NCI-H187 treated with DMSO at 0.1 percent for 48 hours (cell line): ENCODE results near the gene DVL1.

Source experiments
- DNase-seq: peaks from one replicate; lab custom pipeline; 2025; lab: John Stamatoyannopoulos, UW

Gene DVL1

DNA sequence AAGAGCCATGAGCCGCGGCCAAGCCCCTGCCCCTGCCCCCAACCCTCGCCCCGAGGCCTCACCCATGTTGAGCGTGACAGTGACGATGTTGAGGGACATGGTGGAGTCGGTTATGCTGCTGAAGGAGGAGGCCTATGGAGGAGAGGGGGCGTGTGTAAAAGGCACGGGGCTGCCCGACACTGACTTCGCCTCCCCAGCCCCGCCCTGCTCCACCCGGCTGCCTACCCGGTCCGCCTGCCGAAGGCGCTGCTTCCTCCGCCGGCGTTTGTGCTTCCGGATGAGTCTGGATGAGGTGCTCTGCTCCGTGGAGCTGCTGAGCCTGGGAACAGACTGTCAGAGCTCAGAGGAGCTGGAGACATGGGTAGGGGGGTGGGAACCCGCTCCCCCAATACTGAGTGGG is 9.0 kb downstream of the DVL1 start:
- DNase-seq: no peak

- DNase-seq: no peak
Observed at GRCh38 chr1:1338278-1338677, 10.9 kb downstream of the DVL1 start.

GRCh38 chr1:1337793-1338147 is 11.4 kb downstream of the DVL1 start:
- DNase-seq: no peak

DNA sequence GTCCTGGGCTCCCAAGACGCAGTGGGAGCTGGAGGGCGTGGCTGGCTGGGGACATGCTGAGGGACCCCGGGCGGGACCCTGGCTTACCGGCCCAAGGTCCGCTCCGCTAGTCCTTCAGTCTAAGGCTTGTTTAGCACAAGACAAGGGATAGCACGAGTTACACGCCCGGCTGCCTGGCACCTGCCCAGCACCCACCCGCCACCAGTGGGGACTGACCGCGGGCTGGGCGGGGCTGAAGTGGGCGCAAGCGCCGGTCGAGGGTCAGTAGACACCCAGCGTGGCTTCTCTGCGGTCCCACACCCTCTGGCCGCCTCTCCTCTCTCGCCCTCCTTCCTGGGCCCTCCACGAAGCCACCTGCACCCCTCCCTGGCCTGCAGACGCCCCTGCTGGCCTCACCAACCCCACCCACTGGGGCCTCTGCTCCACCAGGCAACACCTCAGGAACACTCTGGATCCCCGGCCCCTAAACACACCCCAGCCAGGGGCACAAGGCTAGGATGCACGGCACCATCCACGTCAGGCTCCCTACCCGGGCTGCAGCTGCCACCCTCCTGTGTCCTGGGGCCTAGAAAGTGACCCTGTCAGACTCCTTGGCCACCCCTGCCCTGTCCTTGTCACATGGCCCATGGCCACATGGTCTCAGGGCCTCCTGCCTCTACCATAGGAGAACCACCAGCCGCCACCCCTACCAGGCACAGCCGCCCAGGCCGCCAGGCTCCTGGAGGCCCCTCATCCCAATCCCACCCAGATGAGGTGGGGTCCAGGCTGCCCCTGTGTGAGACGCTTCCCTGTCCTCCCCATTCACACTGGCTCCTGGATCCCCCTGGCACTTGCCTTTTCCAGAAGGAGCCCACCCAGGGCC is 12.1 kb downstream of the DVL1 start:
- DNase-seq: no peak

GRCh38 chr1:1336446-1336845 is 12.8 kb downstream of the DVL1 start:
- DNase-seq: no peak

GRCh38 chr1:1335792-1336248 is 13.4 kb downstream of the DVL1 start:
- DNase-seq: no peak

GRCh38 chr1:1335283-1335682 is 13.9 kb downstream of the DVL1 start:
- DNase-seq: no peak

- DNase-seq: no peak
Observed at GRCh38 chr1:1334835-1335234, 14.4 kb downstream of the DVL1 start.

DNA sequence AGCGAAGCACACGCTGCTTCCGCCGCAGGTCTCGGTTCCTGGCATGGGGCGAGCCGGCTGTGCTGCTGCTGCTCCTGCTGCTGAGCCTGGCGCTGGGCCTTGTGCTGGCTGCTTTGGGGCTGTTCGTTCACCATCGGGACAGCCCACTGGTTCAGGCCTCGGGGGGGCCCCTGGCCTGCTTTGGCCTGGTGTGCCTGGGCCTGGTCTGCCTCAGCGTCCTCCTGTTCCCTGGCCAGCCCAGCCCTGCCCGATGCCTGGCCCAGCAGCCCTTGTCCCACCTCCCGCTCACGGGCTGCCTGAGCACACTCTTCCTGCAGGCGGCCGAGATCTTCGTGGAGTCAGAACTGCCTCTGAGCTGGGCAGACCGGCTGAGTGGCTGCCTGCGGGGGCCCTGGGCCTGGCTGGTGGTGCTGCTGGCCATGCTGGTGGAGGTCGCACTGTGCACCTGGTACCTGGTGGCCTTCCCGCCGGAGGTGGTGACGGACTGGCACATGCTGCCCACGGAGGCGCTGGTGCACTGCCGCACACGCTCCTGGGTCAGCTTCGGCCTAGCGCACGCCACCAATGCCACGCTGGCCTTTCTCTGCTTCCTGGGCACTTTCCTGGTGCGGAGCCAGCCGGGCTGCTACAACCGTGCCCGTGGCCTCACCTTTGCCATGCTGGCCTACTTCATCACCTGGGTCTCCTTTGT is 15.5 kb downstream of the DVL1 start:
- DNase-seq: no peak

- DNase-seq: no peak
Observed at GRCh38 chr1:1332774-1333480, 16.3 kb downstream of the DVL1 start.

GRCh38 chr1:1332031-1332755 is 17.0 kb downstream of the DVL1 start:
- no peak for DNase-seq

GRCh38 chr1:1331068-1331965 is 17.9 kb downstream of the DVL1 start, which contains the start of gene TAS1R3:
Gene TAS1R3 (plus strand): TSS chr1:1331280. CDS start chr1:1331346, 66 bp downstream.
- DNase-seq: no peak

- no peak for DNase-seq
Observed at GRCh38 chr1:1330366-1331067, 18.7 kb downstream of the DVL1 start.

GRCh38 chr1:1329304-1330210 is 19.7 kb downstream of the DVL1 start:
- DNase-seq: no peak

- no peak for DNase-seq
Observed at GRCh38 chr1:1328254-1328653, 21.0 kb downstream of the DVL1 start.

GRCh38 chr1:1327291-1327690 is 21.9 kb downstream of the DVL1 start:
- no peak for DNase-seq

DNA sequence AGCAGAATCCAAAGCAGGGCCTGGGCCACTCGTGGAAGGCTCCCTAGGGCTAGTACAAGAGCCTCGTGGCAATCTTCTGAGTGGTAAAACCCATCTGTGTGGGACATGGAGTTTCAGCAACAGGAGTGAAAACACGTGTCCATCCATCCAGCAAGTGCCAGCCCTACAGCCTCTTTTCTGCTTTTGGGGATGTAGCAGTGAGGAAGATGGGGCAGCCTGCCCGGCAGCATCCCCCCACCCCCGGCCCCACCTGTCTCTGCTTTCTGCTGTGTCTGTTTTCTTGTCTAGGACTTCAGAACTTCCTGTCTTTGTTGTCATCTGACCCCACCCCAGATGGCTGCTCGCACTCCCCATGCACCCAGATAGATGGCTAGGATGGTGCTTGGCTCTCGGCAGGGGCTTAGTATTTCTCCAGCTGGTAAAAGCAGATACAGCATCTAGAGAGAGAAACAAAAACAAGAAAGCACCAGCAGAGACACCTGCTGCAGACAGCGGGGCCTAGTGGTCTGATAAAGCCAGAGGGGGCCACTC is 23.1 kb downstream of the DVL1 start:
- DNase-seq: no peak

- no peak for DNase-seq
Observed at GRCh38 chr1:1325288-1326074, 23.7 kb downstream of the DVL1 start.
